OCI-LY7 (cell line): ENCODE results near the gene GPR55. TPM values are rescaled to one million over a fixed set of nuclear protein-coding genes. Genes with fewer than 3 reads are reported as not detected.

Experiments used
- BruUV-seq: library from RNA; stranded (reverse); fragments of 400-500 nt; replicated peaks from 2 replicates; lab custom pipeline; 2021; lab: Mats Ljungman, UMichigan
- CTCF ChIA-PET: fragments of 300-600 bp; sonication (Branson Sonifier 250); formaldehyde crosslinking; loops from one replicate; lab custom pipeline; 2022; ENCODE audit warnings: antibody characterized with exemption; ENCODE audit not compliant: unreplicated experiment; lab: Charles Lee
- POLR2A ChIA-PET: fragments of 300-600 bp; sonication (Branson Sonifier 250); formaldehyde crosslinking; loops from one replicate; lab custom pipeline; 2022; ENCODE audit warnings: antibody characterized with exemption; lab: Charles Lee
- DNase-seq: peaks from one replicate; pipeline ENCODE4 v3.0.0-alpha.2; 2015; ENCODE audit warnings: low spot score
- H2AFZ ChIP-seq: fragments of 200-600 bp; sonication (generic), shearing (Covaris generic); 2 replicates; pipeline ENCODE4 v1.6.1; 2014; ENCODE audit warnings: mild to moderate bottlenecking, antibody characterized with exemption, low read length, moderate library complexity
- H3K27ac ChIP-seq: fragments of 200-600 bp; sonication (generic); 2 replicates; pipeline ENCODE4 v1.5.1; 2014; ENCODE audit warnings: mixed run types, low read depth, mild to moderate bottlenecking, moderate library complexity, low read length, inconsistent platforms; ENCODE audit not compliant: poor library complexity, severe bottlenecking
- H3K36me3 ChIP-seq: fragments of 200-600 bp; sonication (generic); 2 replicates; pipeline ENCODE4 v1.6.1; 2014; ENCODE audit warnings: mild to moderate bottlenecking, antibody characterized with exemption, low read length, moderate library complexity, mixed read lengths; ENCODE audit not compliant: insufficient read depth
- H3K4me1 ChIP-seq: fragments of 200-600 bp; sonication (generic); 2 replicates; pipeline ENCODE4 v1.5.1; 2014; ENCODE audit warnings: mild to moderate bottlenecking, low read length; ENCODE audit not compliant: insufficient read depth, poor library complexity, severe bottlenecking
- H3K4me2 ChIP-seq: fragments of 200-600 bp; sonication (generic); 2 replicates; pipeline ENCODE4 v1.6.1; 2014; ENCODE audit warnings: mild to moderate bottlenecking, low read length
- H3K4me3 ChIP-seq: fragments of 200-600 bp; sonication (generic); 2 replicates; pipeline ENCODE4 v1.5.1; 2014; ENCODE audit warnings: mild to moderate bottlenecking, low read depth, low read length; ENCODE audit not compliant: poor library complexity, severe bottlenecking
- H3K79me2 ChIP-seq: fragments of 200-600 bp; sonication (generic); 2 replicates; pipeline ENCODE4 v1.6.1; 2016; ENCODE audit warnings: low read depth, mild to moderate bottlenecking, low read length, moderate library complexity, mixed read lengths; ENCODE audit not compliant: insufficient read depth
- H3K9me2 ChIP-seq: fragments of 200-600 bp; sonication (generic); 2 replicates; pipeline ENCODE4 v1.6.1; 2016; ENCODE audit warnings: mild to moderate bottlenecking, low read length, mixed read lengths; ENCODE audit not compliant: insufficient read depth
- H3K9me3 ChIP-seq: fragments of 200-600 bp; sonication (generic); 2 replicates; pipeline ENCODE4 v1.6.1; 2014; ENCODE audit warnings: mild to moderate bottlenecking, mixed run types, low read length, mixed read lengths
- H4K20me1 ChIP-seq: fragments of 200-600 bp; sonication (generic); 2 replicates; pipeline ENCODE4 v1.6.1; 2014; ENCODE audit warnings: mild to moderate bottlenecking, antibody characterized with exemption, low read length, moderate library complexity, mixed read lengths; ENCODE audit not compliant: insufficient read depth
- CTCF ChIP-seq: fragments of 200-600 bp; sonication (generic); conservative IDR thresholded peaks from 2 replicates; pipeline ENCODE4 v1.5.1; 2014; ENCODE audit warnings: mild to moderate bottlenecking, antibody characterized with exemption, low read length, moderate library complexity, mixed read lengths
- EZH2phosphoT487 ChIP-seq: fragments of 200-600 bp; sonication (generic); IDR thresholded peaks from 2 replicates; pipeline ENCODE4 v1.6.1; 2018; ENCODE audit warnings: low read depth, borderline replicate concordance, mild to moderate bottlenecking, mixed run types, antibody characterized with exemption, low read length, moderate library complexity, mixed read lengths
- intact Hi-C: fragments of 100-400 bp; cut with micrococcal nuclease; formaldehyde crosslinking; loops from one replicate; pipeline ENCODE4 v1.10.0; 2022; ENCODE audit not compliant: unreplicated experiment
- total RNA-seq, 2 experiments: library from RNA; depleted of rRNA in 1 of 2; stranded (reverse); fragments of >200 nt in 1 of 2; shearing (Covaris generic) in 1 of 2; gene quantifications; 2 replicates each; pipeline ENCODE4 v1.2.3, GENCODE V29; 2014 to 2022

Gene GPR55
- total RNA-seq, 2 experiments from 2014 or later = 0.22 TPM; not detected in 1

GRCh38 chr2:230930928-230931555 lies 6.0 kb upstream of the GPR55 start:
- TF ChIP-seq EZH2phosphoT487 (no peak), CTCF (no peak)
- CTCF ChIA-PET = no interaction called here
- Histone ChIP-seq H3K9me3 (no peaks in the 10 kb centered on the region), H3K4me2 (no peak overlapping the region), H3K9me2 (no peaks in the 10 kb centered on the region), H3K27ac (no peak overlapping the region), H2AFZ (no peak overlapping the region), H3K79me2 (no peaks in the 10 kb centered on the region), H3K4me1 (no peaks in the 10 kb centered on the region), H3K4me3 (no peak overlapping the region), H3K36me3 (no peaks in the 10 kb centered on the region), H4K20me1 (no peaks in the 10 kb centered on the region)
- intact Hi-C loops = no loop called here
- POLR2A ChIA-PET = interaction anchor here (0.6 kb wide), 2 partner anchors 14 to 48 kb away, joined by 3 to 4 read pairs; no protein-coding TSS in a partner anchor
- DNase-seq = no peak
- no TSS peak for BruUV-seq

- H3K9me2 ChIP-seq = no peaks in the 10 kb centered on the region
- intact Hi-C loops = no loop called here
- no peaks in the 10 kb centered on the region for H3K36me3 ChIP-seq
- no peak overlapping the region for H2AFZ ChIP-seq
- H3K9me3 ChIP-seq = no peaks in the 10 kb centered on the region
- TF ChIP-seq CTCF = no peak
- TF ChIP-seq EZH2phosphoT487 = no peak
- DNase-seq = no peak
- POLR2A ChIA-PET = interaction anchor here (0.6 kb wide), 2 partner anchors 15 to 47 kb away, joined by 3 to 4 read pairs; no protein-coding TSS in a partner anchor
- H3K79me2 ChIP-seq = no peaks in the 10 kb centered on the region
- no peak overlapping the region for H3K4me2 ChIP-seq
- no peak overlapping the region for H3K27ac ChIP-seq
- no TSS peak for BruUV-seq
- CTCF ChIA-PET = interaction anchor here (0.5 kb wide), 1 partner anchor 76 kb away, joined by 4 read pairs; no protein-coding TSS in a partner anchor
- no peak overlapping the region for H3K4me3 ChIP-seq
- H3K4me1 ChIP-seq = no peaks in the 10 kb centered on the region
- no peaks in the 10 kb centered on the region for H4K20me1 ChIP-seq
Measured at GRCh38 chr2:230930149-230930780, 5.2 kb upstream of the GPR55 start.
